Esophagus mucosa (tissue), 1 donor: ENCODE data around the gene ARHGAP19. TPM values are rescaled to one million over a fixed set of nuclear protein-coding genes. Genes with fewer than 3 reads are reported as not detected.
A peak's percentile ranks its signal among the peaks of the same experiment; 100 is the strongest.
"Not testable (repeated sequence)": the region's sequence is repeated elsewhere in the genome, so short reads cannot be mapped to it uniquely, and the experiment has no call there.

Source experiments
- ATAC-seq: fragments of 200-7000 bp; cut with Tn5 transposase; one replicate; pipeline ENCODE4 v1.9.1; 2020
- total RNA-seq: library from RNA; stranded (reverse); gene quantifications from one replicate; pipeline ENCODE4 v1.2.4, GENCODE V29; 2023
- donor health status: DM: yes; HTN: yes; CAD: no.

The ARHGAP19 gene
- total RNA-seq, 1 donor from 2014 or later: 10.1 TPM

DNA sequence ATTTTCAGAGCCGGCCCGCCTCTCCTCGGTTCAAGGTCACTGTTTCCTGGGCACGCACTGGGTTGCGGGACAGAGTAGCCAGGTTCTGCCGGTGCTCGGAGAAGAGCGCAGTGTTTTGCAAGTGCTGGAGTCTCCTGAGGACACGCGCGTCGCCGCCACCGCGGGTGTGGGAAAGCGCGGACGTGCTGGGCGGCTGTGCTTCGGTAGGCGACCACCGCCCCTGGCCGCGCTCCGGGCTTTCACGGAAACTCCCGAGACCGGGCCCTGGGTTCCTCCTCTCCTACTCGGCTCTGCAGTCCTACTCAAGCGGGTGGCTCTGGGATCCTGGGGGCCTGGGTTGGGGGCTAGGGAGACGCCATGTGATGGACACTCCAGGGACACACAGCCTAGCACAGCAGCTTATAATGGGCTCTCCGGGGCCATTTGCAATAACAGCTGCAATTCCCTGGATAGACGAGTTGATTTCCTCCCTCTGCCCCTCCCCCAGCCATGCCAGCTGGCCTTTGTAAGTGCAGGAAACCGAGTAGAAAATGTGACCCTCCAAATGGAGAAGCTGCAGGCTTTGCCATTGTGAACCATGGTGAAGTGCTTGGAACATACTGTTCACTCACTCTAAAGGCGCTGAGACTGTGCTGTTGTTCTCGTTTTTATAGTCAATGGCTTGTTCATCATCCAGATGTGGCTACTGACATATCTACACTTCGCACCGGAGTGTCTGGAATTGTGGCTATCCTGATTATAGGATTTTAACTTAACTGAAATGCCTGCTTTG lies 28.8 kb upstream of the ARHGAP19 start:
- ATAC-seq: no peak

DNA sequence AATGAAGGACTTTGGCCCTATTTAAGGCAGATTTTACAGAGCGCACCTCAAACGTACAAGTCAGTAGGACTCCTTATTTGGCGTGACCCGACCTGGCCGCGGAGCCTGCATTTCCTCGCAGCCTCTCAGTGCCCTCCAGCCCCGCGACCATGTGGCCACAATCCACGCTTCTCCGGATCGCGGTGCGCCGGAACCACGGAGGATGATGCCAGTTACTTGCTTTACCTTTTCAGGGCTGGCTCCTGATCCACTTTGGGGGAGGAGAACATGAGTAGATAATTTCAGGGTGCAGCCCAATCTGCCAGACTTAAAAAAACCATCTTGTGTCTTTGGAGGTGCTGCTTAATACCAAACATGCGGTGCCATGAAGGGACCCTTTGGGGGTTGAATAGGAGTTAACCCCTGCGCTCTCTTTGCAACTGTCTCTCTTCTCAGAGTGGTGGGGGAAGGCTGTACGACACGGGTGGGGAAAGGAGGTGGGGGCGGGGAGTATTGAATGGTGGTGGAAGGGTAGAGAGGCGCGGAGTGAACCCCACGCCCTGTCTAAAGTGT lies 28.1 kb upstream of the ARHGAP19 start:
- no peak for ATAC-seq

DNA sequence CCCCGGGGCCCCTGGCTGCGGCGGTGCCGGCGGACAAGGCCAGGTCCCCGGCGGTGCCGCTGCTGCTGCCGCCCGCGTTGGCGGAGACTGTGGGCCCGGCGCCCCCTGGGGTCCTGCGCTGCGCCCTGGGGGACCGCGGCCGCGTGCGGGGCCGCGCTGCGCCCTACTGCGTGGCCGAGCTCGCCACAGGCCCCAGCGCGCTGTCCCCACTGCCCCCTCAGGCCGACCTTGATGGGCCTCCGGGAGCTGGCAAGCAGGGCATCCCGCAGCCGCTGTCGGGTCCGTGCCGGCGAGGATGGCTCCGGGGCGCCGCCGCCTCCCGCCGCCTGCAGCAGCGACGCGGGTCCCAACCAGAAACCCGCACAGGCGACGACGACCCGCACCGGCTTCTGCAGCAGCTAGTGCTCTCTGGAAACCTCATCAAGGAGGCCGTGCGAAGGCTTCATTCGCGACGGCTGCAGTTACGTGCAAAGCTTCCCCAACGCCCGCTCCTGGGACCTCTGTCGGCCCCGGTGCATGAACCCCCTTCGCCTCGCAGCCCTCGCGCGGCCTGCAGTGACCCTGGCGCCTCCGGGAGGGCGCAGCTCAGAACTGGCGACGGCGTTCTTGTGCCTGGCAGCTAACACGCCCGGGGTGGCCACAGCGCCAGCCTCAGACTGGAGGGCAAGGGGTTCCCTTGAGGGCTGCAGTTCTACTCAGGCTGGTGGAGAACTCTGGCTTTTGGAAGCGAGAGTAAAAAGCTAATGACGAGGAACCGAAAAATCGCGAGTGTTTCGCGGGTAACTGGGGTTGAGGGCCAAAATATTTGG lies 27.4 kb upstream of the ARHGAP19 start:
- ATAC-seq: peak; percentile 31

DNA sequence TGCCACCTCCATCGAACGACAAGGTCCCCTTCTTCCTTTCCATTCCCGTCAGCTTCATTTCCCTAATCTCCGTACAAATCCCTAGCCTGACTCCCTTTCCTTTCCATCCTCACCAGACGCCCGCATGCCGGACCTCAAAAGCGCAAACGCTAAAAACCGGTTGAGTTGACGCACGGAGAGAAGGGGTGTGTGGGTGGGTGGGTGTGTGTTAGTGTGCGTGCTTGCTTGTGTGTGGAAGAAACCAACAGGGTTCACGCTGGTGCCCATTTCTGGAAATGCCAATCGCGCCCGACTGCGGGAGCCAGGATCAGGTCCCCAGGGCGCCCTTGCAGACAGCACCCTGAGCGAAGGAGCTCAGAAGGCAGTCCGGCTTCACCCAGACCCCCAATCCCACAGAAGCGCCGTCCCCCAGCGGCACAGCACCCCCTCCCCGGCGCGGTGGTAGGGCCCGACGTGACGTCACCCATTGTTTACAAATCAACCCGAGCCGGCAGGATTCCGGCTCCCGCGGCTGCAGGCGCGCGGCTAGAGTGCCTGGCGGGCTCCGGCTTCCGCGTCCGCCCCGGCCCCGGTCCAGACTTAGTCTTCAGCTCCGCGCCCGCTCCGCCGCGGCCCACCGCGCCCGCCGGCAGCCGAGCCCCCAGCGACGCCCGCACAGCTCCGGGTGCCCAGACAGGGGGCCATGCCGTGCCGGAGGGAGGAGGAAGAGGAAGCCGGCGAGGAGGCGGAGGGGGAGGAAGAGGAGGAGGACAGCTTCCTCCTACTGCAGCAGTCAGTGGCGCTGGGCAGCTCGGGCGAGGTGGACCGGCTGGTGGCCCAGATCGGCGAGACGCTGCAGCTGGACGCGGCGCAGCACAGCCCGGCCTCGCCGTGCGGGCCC lies 26.6 kb upstream of the ARHGAP19 start, which contains the start of gene FRAT1:
TSS of gene FRAT1 (plus strand) at position 500 of the 880 bp plus-strand sequence. CDS start at position 683, 183 bp downstream.
- peak; percentile 90 for ATAC-seq

DNA sequence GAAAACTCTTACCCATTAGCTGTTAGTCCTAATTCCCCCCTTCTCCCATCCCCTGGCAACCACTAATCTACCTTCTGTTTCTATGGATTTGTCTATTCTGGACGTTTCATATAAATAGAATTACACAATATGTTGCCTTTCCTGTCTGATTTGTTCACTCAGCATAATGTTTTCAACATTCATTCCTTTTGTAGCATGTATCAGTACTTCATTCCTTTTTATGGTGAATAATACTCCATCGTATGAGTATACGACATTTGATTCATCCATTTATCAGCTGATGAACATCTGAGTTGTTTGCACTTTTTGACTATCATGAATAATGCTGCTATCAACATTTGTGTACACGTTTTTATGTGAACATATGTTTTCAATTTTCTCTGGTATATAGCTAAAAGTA lies 22.2 kb upstream of the ARHGAP19 start:
- ATAC-seq: no peak

DNA sequence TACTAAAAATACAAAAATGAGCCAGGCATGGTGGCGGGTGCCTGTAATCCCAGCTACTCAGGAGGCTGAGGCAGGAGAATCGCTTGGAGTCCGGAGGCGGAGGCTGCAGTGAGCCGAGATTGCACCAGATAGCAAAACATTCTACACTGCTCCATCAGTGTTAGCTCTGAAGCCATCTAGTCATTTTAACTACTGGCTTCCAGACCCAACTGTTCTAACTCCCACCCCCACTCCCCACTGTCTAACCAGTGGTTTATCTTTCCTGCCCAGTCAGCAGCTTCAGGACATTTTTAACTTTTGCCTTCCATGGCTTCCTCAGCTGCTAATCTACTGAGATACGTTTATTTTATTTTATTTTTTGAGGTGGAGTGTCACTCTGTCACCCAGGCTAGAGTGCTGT lies 20.5 kb upstream of the ARHGAP19 start:
- no peak for ATAC-seq

DNA sequence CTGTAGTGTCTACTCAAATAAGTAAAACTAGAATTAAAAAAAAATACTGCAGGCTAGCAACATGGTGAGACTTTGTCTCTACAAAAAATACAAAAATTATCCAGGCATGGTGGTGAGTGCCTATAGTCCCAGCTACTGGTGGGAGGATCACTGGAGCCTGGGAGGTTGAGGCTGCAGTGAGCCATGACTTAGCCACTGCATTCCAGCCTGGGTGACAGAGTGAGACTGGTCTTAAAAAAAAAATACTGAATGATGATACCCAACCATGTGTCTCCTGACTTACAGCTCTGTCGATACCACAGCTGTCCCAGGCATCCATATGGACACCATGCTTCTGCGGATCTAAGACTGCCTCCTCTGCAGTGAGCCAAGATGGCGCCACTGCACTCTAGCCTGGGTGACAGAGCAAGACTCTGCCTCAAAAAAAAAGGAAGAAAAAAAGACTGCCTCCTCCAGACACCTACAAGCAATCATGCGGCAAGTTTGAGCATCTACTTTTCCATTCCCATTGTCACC lies 18.7 kb upstream of the ARHGAP19 start:
- ATAC-seq: no peak

DNA sequence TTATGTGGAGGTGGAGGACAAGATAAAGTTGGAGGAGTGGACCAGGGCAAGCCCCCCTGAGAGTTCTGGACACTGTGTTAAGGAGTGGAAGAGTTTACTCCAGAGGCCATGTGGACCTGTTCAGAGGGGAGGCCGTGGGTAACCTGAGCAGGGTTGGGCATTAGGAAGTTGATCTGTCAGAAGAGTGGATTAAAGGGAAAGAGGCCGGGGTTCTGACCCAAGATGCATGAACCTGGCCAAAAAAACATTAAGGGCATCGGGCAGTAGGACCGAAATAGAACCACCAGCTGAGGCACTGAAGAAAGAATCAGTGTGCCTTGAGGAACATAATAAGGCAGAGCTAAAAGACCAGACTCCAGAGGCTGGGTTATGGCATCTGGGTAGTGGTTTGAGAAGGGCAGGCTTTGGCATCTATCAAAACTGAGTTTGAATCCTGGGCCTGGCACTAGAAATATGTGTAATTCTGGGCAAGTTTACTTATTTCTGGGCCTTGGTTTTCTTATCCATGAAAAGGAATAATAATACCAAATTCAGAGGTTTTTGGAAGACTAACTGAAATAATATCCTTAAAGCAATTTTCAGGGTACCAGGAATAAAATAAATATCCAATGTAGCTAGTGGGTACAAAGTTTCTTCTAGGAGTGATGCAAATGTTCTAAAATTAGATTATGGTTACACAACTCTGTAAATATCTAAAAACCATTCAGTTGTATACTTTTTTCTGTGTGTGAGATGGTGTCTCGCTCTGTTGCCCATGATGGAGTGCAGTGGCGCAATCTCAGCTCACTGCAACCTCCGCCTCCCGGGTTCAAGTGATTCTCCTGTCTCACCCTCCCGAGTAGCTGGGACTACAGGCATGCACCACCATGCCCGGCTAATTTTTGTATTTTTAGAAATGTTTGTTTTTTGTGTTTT lies 15.7 kb upstream of the ARHGAP19 start:
- ATAC-seq: no peak

DNA sequence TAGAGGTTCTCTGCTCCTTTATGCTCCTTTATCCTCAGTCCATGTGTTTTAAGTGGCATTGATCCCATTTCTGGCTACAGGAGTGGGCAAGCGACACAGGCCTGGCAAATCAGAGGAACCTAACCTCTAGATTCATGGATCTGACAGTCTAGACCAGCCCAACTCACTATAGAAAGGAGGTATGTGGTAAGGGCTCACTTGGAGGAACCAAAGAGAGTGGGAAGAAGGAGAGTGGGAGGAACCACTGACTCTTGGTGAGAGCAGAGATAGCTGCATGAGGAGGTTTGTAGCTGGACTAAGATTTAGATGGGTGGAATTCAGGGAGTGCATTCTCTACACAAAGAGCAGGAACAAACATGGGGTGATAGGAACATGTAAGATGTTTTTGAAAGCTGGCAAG lies 15.0 kb upstream of the ARHGAP19 start:
- ATAC-seq: no peak

DNA sequence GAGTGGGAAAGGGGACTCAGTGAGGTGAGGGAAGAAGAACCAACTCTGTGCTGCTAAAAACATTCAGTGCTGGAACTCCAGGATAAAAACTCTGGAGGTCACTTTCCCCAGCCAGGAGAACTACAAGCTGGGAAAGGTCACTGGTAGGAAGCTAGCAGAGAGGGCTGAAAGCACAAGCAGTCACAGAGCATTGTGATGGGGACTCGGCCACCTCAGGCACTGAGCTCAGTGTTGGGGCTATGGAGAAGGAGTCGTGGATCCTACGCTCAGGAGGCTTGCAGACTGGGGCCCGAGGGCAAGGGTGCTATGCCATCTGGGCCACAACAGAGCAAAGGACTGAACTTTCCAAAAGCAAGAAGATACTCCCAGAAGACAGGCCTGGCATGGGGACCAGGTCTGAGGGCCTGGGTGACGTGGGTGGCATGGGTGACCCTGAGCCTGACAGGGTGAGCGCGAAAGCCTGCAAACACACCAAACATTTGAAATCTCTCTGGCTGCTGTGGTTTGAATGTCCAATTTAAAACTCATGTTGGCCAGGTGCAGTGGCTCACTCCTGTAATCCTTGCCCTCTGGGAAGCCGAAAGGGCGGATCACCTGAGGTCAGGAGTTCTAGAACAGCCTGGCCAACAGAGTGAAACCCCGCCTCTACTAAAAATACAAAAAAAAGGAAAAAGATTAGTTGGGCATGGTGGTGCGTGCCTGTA lies 9.8 kb upstream of the ARHGAP19 start:
- no peak for ATAC-seq

DNA sequence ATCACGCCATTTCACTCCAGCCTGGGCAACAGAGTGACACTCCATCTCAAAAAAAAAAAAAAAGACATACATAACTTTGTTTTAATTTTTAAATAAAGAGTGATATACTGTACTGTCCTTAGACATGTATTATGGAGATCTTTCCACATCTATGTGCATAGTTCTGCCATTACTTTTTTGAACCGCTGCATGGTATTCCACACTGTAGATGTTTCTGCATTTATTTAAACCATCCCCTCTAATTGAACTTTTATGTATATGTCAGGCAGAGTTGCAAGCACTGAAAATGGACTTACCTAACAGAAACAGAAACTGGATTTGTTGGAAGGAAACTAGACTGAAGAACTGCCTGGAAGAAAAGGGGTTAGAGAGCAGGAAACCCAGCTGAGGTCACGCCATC lies 8.5 kb upstream of the ARHGAP19 start:
- no peak for ATAC-seq

DNA sequence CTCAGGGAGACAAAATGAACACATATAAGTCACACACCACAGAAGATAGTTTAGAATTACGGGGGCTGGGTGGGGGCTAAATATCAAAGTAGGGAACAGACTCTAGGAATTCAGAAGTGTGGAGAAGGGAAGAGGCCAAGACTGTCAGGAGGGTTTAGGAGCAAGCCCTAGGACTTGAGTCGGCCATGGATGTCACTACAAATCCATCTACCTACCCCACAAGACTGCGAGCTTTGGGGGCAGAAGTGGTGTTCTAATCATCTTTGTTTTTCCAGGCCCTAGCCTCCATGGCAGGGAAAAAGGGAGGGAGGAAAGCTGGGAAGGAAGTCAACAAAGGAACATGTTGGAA lies 5.8 kb upstream of the ARHGAP19 start:
- ATAC-seq: no peak

DNA sequence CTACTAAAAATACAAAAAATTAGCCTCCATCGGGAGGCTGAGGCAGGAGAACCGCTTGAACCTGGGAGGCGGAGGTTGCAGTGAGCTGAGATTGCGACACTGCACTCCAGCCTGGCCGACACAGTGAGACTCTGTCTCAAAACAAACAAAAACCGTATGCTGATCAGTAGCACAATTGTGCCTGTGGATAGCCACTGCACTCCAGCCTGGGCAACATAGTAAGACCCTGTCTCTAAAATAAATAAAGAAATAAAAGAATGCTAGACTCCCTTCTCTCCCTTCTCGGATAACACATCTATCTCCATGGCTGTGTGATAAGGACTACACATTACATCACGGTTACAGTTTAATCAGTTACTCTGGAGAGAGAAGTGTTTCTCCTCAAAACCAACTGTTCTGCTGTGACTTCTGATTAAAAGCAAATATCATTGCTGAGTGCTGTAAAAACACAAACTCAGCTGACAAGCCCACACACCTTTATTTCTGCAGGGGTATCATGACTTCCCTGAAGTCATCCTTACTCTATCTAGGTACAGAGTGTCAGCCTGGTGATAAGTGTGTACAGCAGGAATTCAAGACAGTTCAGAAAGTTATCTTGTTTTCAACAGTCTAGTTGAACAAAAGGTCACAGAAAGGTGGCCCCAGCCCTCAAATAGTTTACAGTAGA lies 5.3 kb upstream of the ARHGAP19 start:
- ATAC-seq: no peak

DNA sequence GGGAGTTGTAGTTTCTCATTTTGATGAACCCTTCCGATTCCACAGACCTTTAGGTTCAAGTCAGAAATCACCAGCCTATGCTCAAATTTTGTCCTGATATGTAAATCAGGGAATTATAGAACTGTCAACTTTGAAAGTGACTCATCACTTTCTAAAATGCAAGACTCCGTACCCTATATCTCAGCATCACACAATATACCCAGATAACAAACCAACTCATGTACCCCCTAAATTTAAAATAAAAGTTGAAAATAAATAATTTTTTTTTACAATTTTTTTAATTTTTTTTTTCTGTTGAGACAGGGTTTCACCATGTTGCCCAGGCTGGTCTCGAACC lies 393 bp upstream of the ARHGAP19 start:
- ATAC-seq: no peak

DNA sequence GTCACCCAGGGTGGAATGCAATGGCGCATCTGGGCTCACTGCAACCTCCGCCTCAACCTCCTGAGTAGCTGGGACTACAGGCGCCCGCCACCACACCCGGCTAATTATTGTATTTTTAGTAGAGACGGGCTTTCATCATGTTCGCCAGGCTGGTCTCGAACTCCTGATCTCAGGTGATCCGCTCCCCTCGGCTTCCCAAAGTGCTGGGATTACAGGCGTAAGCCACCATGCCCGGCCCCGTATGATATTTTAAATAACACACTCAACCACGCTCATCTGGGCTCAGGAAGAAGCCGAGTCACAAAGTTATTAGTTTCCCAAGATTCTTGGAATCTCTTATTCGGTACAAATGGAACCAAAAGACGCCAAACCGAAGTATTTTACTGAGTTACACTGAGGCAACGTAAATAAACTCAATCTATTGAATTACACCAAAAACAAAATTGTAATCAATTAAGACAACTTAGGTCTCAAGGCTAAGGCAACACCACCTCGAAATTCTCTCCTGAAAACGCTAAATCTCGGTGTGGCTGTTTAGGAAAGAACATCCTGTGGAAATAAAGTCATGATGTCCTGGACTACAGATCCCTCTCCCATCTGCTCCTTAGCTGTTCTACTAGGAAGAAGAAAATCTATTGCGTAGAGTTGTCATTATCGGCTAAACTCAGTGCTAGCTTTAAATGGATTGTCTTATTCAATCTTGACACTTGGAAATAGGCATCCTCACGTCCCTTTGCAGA lies 910 bp downstream of the ARHGAP19 start:
- ATAC-seq: no peak

DNA sequence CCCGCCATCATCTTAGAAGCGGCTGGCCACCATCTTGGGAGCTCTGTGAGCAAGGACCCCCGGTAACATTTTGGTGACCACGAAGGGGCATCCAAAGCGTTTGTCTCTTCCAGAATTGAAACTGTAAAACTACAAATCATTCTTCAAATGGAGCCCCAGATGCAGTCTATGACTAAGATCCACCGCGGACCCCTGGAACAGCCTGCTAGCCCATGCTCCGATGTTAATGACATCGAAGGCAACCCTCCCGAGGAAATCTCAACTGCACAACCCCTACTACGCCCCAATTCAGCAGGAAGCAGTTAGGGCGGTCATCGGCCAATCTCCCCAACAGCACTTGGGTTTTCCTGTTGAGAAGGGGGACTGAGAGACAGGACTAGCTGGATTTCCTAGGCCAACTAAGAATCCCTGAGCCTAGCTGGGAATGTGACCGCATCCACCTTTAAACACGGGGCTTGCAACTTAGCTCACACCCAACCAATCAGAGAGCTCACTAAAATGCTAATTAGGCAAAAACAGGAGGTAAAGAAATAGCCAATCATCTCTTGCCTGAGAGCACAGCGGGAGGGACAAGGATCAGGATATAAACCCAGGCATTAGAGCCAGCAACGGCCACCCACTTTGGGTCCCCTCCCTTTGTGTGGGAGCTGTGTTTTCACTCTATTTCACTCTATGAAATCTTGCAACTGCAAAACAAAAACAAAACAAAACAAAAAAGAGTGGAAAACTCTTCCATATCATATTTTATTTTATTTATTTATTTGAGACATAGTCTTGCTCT lies 1.7 kb downstream of the ARHGAP19 start:
- not testable (repeated sequence) for ATAC-seq

DNA sequence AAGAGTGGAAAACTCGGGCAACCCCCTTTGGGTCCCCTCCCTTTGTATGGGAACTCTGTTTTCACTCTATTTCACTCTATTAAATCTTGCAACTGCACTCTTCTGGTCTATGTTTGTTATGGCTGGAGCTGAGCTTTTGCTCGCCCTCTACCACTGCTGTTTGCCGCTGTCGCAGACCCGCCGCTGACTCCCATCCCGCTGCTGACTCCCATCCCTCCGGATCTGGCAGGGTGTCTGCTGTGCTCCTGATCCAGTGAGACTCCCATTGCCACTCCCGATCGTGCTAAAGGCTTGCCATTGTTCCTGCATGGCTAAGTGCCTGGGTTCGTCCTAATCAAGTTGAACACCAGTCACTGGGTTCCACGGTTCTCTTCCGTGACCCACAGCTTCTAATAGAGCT lies 2.4 kb downstream of the ARHGAP19 start:
- ATAC-seq: not testable (repeated sequence)

DNA sequence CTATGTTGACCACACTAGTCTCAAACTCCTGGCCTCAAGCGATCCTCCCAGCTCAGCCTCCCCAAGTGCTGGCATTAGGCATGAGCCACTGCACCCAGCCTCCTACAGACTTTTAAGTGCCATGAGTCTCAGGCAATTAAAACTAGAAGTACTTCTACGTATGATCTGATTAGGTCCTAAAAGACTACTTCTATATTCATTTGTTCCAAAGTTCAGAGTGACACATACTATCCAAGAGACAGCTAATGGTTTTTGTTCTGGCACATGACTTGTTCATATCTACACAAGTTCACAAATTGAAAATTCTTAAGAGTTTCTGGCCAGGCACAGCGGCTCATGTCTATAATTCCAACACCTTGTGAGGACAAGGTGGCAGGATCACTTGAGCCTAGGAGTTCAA lies 11.7 kb downstream of the ARHGAP19 start:
- ATAC-seq: no peak
